Caco-2 (cell line): ENCODE data around the gene ALDH3A1. TPM values are rescaled to one million over a fixed set of nuclear protein-coding genes. Genes with fewer than 3 reads are reported as not detected.
A peak's percentile ranks its signal among the peaks of the same experiment; 100 is the strongest.

Experiments used
- BruUV-seq: library from RNA; stranded (reverse); fragments of 400-500 nt; replicated peaks from 2 replicates; lab custom pipeline; 2021; lab: Mats Ljungman, UMichigan
- CTCF ChIA-PET: fragments of 300-600 bp; sonication (Branson Sonifier 250); formaldehyde crosslinking; loops from one replicate; lab custom pipeline; 2022; ENCODE audit warnings: antibody characterized with exemption; lab: Charles Lee
- POLR2A ChIA-PET: fragments of 300-600 bp; sonication (Branson Sonifier 250); formaldehyde crosslinking; loops from one replicate; lab custom pipeline; 2022; ENCODE audit warnings: antibody characterized with exemption; lab: Charles Lee
- DNase-seq, 2 experiments: peaks; one replicate each; pipeline versions ENCODE4 v3.0.0 to v3.0.0-alpha.2; 2020 to 2022
- H3K27me3 ChIP-seq: replicated peaks from 2 replicates; pipeline ENCODE4 v1.6.0; 2011; ENCODE audit warnings: low read length; ENCODE audit not compliant: control insufficient read depth, insufficient read depth
- H3K36me3 ChIP-seq: 2 replicates; pipeline ENCODE4 v1.5.1; 2011; ENCODE audit warnings: low read length; ENCODE audit not compliant: control insufficient read depth, insufficient read depth
- H3K4me1 ChIP-seq: fragments of 250-450 bp; sonication (Bioruptor Pico); 2 replicates; pipeline ENCODE4 v1.5.1; 2020; ENCODE audit warnings: mild to moderate bottlenecking
- H3K4me3 ChIP-seq: 2 replicates; pipeline ENCODE4 v1.5.1; 2011; ENCODE audit warnings: low read depth, mild to moderate bottlenecking, control low read depth, low read length
- H3K9me3 ChIP-seq: fragments of 250-450 bp; sonication (Bioruptor Pico); 2 replicates; pipeline ENCODE4 v1.5.1; 2020; ENCODE audit warnings: mild to moderate bottlenecking, moderate library complexity
- H3K27ac Mint-ChIP-seq: one replicate; pipeline ENCODE4 v1.8.0; 2022; ENCODE audit warnings: mixed read lengths; ENCODE audit not compliant: unreplicated experiment
- H3K27me3 Mint-ChIP-seq: one replicate; pipeline ENCODE4 v1.8.0; 2022; ENCODE audit warnings: mixed read lengths; ENCODE audit not compliant: insufficient read depth, unreplicated experiment
- H3K36me3 Mint-ChIP-seq: one replicate; pipeline ENCODE4 v1.8.0; 2022; ENCODE audit warnings: mild to moderate bottlenecking, mixed read lengths; ENCODE audit not compliant: insufficient read depth, unreplicated experiment
- H3K4me1 Mint-ChIP-seq: one replicate; pipeline ENCODE4 v1.8.0; 2022; ENCODE audit warnings: low read depth, mixed read lengths; ENCODE audit not compliant: unreplicated experiment
- H3K4me3 Mint-ChIP-seq: one replicate; pipeline ENCODE4 v1.8.0; 2022; ENCODE audit warnings: mild to moderate bottlenecking, moderate library complexity, mixed read lengths; ENCODE audit not compliant: unreplicated experiment
- H3K9me3 Mint-ChIP-seq: one replicate; pipeline ENCODE4 v1.8.0; 2022; ENCODE audit warnings: mixed read lengths; ENCODE audit not compliant: unreplicated experiment
- CTCF ChIP-seq, 2 experiments: fragments of 200-600 bp in 1 of 2; IDR thresholded peaks; 1 replicate in 1 of 2; 2 replicates in 1 of 2; pipeline versions ENCODE4 v1.5.1 to v1.8.0; 2011 to 2022; ENCODE audit warnings: antibody characterized with exemption in 1 of 2, control low read depth in 1 of 2, inconsistent platforms in 1 of 2, low read depth in 1 of 2, low read length in 1 of 2, mild to moderate bottlenecking in 1 of 2, moderate library complexity in 1 of 2; ENCODE audit not compliant: insufficient read depth in 1 of 2, severe bottlenecking in 1 of 2, unreplicated experiment in 1 of 2
- intact Hi-C: fragments of 100-400 bp; cut with micrococcal nuclease; formaldehyde crosslinking; loops from one replicate; pipeline ENCODE4 v1.10.0; 2022; ENCODE audit not compliant: unreplicated experiment
- total RNA-seq: library from RNA; stranded (reverse); gene quantifications from 2 replicates; pipeline ENCODE4 v1.2.3, GENCODE V29; 2022

ALDH3A1 gene
- total RNA-seq, 1 experiment from 2014 or later = 8.3 TPM

- CTCF ChIA-PET = interaction anchor here (1.3 kb wide), 1 partner anchor 9 kb away, joined by 5 read pairs; no protein-coding TSS in a partner anchor
- TF ChIP-seq CTCF (IDR thresholded peaks at IDR 0.05; ENCODE audit: insufficient read depth in 1 of 2, low read depth in 1 of 2, low read length in 1 of 2, severe bottlenecking in 1 of 2, unreplicated experiment in 1 of 2) = no peak
- no TSS peak for BruUV-seq
- H3K36me3 Mint-ChIP-seq = peaks cover 4% of the 10 kb centered on the region
- H3K27me3 ChIP-seq = no peaks in the 10 kb centered on the region
- peaks cover 26% of the 10 kb centered on the region for H3K4me1 ChIP-seq
- POLR2A ChIA-PET = no interaction called here
- no peak overlapping the region for H3K4me3 Mint-ChIP-seq
- no peak overlapping the region for H3K4me3 ChIP-seq
- no peaks in the 10 kb centered on the region for H3K9me3 ChIP-seq
- no peak for DNase-seq
- no peak overlapping the region for H3K27ac Mint-ChIP-seq
- no peaks in the 10 kb centered on the region for H3K36me3 ChIP-seq
- intact Hi-C loops = no loop called here
- no peaks in the 10 kb centered on the region for H3K27me3 Mint-ChIP-seq
- H3K9me3 Mint-ChIP-seq = no peaks in the 10 kb centered on the region
- H3K4me1 Mint-ChIP-seq = peaks cover 23% of the 10 kb centered on the region
These were observed 5.0 kb upstream of the ALDH3A1 start for GRCh38 chr17:19753051-19753509.

GRCh38 chr17:19752216-19753050 is 4.3 kb upstream of the ALDH3A1 start:
- Histone ChIP-seq H3K4me3 (no peak overlapping the region), H3K9me3 (no peaks in the 10 kb centered on the region), H3K4me1 (peaks cover 33% of the 10 kb centered on the region), H3K27me3 (no peaks in the 10 kb centered on the region), H3K36me3 (no peaks in the 10 kb centered on the region)
- ChIA-PET POLR2A (no interaction called here), CTCF (interaction anchor here (0.6 to 1.3 kb wide), 3 partner anchors 10 to 165 kb away, joined by 3 to 5 read pairs (median 3); partner anchors contain the start of gene ALDH3A2)
- Mint-ChIP-seq H3K27ac (no peak overlapping the region), H3K36me3 (peaks cover 4% of the 10 kb centered on the region), H3K9me3 (no peaks in the 10 kb centered on the region), H3K27me3 (no peaks in the 10 kb centered on the region), H3K4me1 (peaks cover 29% of the 10 kb centered on the region), H3K4me3 (no peak overlapping the region)
- no peak for TF ChIP-seq CTCF (IDR thresholded peaks at IDR 0.05; ENCODE audit: insufficient read depth in 1 of 2, low read depth in 1 of 2, low read length in 1 of 2, severe bottlenecking in 1 of 2, unreplicated experiment in 1 of 2)
- DNase-seq = no peak
- intact Hi-C loops = no loop called here
- no TSS peak for BruUV-seq

GRCh38 chr17:19750835-19751234 is 2.7 kb upstream of the ALDH3A1 start:
- H3K36me3 Mint-ChIP-seq = peaks cover 4% of the 10 kb centered on the region
- Histone ChIP-seq H3K9me3 (no peaks in the 10 kb centered on the region), H3K36me3 (no peaks in the 10 kb centered on the region), H3K27me3 (no peaks in the 10 kb centered on the region), H3K4me3 (no peak overlapping the region), H3K4me1 (peaks cover 40% of the 10 kb centered on the region)
- DNase-seq = no peak
- intact Hi-C loops = no loop called here
- peaks cover 31% of the 10 kb centered on the region for H3K4me1 Mint-ChIP-seq
- H3K27me3 Mint-ChIP-seq = no peaks in the 10 kb centered on the region
- H3K27ac Mint-ChIP-seq = peak overlapping the region; percentile 1
- CTCF ChIA-PET = no interaction called here
- no peak overlapping the region for H3K4me3 Mint-ChIP-seq
- TF ChIP-seq CTCF (IDR thresholded peaks at IDR 0.05; ENCODE audit: insufficient read depth in 1 of 2, low read depth in 1 of 2, low read length in 1 of 2, severe bottlenecking in 1 of 2, unreplicated experiment in 1 of 2) = no peak
- POLR2A ChIA-PET = no interaction called here
- BruUV-seq = no TSS peak
- no peaks in the 10 kb centered on the region for H3K9me3 Mint-ChIP-seq
